GM18867 (cell line): ENCODE measurements around the gene DISP1.
"Not testable (repeated sequence)": the region's sequence is repeated elsewhere in the genome, so short reads cannot be mapped to it uniquely, and the experiment has no call there.

ENCODE experiments used
- ATAC-seq: cut with Tn5 transposase; IDR thresholded peaks from one replicate; pipeline ENCODE4 v1.9.1; 2021; ENCODE audit warnings: mild to moderate bottlenecking, moderate library complexity; ENCODE audit not compliant: unreplicated experiment

Gene DISP1

DNA sequence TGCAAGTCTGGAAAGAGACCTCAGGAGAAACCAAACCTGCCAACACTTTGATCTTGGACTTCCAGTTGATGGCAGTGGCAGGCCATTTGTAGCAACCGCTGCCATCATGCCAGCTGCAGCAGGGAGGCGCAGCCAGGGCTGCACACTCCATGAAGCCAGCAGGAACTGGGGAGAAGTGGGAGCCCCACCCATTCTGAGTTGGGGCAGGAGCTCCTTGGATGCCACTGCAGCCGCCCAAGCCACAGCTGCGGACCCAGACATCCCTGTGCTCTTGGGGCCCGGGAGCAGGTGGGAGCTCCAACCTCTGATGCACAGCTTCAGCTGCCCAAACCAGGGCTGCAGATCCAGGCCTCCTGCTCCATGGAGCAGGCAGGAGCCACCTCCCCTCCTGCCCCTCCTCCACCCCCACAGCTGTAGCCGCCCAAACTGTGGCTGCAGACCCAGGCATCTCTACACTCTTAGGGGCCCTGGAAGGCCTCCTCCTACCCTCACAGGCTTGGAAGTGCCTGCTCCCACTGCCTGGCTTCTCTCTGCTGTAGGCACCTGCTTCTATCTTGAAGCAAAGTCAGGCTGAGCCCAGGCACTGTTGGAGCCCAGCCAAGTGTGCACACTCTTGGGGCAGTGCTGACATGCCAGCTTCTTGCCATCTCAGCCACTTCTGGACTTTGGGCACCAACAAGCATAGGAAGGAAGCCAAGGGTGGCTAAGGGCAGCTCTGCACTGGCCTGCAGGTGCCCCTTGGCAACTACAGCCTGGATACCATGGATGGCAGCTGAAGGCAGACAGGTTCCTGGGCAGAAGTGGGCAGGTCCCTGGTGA, 20.0 kb upstream of the DISP1 start:
- ATAC-seq: no peak

DNA sequence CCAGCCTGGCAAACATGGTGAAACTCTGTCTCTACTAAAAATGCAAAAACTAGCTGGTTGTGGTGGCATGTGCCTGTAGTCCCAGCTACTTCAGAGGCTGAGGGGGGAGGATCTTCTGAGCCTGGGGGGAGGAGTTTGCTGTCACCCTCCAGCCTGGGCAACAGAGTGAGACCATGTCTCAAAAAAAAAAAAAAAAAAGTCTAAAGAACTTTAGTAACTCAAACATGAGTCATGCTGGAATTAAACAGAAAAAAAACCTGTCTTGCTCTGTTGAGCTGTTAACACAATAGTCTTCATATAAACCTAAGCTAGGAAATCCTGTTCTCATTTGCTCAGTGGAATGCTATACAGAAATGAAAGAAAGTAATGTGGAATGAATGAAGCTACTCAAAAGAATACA, 16.7 kb upstream of the DISP1 start:
- no peak for ATAC-seq

DNA sequence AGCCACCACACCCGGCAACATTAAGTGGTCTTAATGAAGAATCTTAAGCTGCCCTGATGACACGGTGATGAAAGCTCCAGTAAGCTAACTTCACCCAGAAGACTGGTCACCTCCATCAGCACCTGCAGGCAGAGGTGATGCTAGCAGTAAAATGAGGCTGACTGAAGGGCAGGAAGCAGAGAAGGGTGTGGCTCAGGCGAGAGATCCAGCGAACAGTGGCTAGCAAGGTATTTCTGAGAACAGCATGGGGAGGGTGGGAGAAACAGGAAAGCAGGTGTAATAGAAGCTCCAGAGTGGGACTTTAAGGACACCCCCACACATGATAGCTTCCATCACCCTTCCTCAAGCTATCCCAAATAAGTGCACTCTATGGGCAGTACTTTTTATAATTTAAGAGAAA, 15.9 kb upstream of the DISP1 start:
- ATAC-seq: no peak

DNA sequence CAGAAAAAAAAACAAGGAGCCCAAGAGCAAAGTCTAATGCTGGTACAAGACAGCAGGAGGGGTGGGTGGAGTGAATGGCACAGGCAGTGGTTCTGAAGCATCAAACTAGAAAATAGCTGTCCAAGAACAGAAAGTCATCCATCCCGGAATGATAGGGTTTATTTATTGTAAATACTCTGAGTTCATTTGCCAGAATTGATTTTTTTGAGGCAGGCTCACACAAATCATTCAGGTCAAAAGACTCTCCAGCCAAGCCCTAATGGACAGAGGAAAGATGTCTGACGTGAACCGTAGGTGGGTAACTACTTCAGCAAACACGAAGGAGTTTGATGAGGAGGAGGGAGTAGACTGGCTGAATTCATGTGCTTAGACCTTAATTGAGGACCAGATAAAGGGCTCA, 13.8 kb upstream of the DISP1 start:
- ATAC-seq: no peak

DNA sequence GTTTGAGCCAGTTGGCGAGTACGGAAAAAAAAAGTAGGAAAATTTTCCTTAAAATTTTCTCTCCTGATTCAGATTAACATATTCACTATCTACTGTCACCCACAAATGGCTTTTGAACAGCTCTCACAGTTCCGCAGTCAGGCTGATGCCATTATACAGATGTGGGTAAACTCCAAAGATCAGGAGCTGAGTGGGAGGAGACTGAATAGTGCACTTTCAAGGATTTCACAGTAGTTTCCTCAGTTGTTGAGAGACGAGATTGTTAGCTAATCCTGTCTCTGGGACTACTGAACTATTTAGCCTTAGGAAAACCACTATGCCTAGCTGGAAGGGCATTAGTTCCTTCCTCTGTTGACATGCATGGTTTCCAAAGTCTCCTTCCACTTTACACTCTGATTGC, 3.2 kb upstream of the DISP1 start:
- no peak for ATAC-seq

DNA sequence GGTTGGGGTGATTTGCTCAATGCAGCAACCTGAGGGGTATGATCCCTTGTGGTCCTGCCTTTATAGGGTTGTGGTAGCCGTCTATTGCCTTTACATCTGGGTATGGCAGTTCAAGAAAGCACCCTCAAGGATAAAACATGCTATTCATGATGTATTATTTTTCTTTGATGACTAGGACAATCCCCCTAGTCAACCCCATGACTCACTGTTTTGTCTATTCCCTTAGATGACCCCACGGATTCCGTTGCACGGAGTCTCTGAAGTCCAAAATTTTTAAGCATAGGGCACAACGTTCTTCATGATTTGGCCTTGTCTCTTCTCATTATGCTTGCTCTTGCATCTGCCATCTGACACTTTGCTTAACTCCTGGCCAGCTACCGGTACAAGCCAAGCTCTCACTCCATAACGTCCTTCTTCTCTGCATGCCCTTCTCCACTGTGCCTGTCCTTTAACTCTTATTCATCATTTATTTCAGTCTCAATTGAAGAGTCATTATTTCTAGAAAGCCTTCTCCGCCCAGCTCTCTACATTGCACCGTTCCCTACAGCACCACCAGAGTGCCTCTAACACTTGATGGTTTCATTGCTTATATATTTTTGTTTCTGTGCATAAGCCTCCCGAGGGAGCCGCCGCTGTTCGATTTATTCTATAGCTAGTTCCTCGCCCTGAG, 838 bp upstream of the DISP1 start:
- ATAC-seq: no peak

DNA sequence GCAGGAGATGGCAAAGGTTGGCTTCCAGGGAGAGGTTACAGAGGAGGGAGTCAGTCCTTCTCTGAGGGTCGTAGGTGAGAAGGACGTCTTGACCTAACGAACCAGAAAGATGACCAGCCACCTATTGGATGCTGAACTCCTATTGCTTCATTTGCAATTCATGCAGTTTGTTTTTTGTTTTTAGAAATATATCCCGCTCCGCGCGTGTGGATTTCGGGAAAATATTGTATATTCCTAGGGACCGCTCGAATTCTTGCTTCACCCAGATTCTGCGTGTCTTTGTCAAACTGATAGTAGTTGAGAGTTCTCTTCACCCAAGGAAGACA, 564 bp downstream of the DISP1 start:
- no peak for ATAC-seq

DNA sequence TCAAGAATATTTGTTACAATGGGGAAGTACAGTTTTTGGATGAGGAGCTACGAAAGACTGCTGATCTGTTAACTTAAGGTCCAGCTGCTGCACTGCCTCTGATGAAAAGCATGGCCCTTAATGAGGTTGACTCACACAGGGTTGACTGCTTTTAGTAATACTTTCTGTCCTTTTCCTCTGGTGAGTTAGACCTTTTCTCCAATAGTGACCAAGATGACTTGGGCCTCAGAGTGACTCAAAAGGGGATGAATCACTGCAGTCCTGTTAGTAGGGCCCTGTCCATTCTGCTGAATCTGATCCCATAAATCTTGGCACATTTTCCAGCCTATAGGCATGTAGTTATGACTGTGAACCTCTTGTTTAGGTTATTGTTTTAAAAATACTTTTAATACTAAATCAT, 2.7 kb downstream of the DISP1 start:
- no peak for ATAC-seq

DNA sequence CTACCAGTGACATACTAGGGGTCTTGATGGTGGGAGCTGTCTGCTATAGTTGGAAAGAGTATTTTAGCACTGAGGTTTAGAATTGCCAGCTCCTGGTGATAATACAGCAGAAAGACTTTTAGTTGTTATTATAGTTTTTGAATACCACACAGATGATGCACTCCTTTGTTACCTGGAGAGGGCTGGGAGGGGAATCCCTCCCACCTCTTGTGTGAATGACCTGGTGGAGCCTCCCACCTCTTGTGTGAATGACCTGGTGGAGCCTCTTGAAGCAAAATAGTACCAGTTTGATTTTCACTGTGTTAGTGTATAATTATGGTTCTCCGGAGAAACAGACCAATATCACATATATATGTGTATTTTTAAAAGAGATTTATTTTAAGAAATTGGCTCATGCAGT, 3.3 kb downstream of the DISP1 start:
- ATAC-seq: no peak

DNA sequence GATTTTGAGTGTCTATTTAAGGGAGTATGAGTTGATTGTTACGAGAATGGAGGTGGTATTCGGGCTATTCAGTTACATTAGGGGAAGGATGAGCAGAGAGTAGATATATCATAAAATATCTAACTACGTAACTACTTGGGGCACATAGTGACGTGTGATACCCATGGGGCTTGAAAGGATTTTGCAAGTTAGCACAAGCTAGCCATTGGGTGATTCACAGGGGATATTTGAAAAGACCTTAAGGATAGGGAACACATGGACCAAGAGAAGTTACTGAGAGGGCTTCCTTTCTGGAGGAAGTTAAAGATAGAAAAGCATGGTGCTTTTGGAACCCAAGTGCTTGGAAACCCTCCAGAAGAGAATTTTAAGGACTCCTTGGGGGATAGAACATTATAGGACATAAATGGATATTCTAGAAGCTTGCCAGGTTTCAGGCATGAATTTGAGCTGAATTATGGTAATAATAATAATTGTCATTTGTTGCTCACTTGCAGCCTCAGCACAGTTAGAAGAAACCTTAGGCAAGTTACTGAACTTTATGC, 5.4 kb downstream of the DISP1 start:
- ATAC-seq: no peak

DNA sequence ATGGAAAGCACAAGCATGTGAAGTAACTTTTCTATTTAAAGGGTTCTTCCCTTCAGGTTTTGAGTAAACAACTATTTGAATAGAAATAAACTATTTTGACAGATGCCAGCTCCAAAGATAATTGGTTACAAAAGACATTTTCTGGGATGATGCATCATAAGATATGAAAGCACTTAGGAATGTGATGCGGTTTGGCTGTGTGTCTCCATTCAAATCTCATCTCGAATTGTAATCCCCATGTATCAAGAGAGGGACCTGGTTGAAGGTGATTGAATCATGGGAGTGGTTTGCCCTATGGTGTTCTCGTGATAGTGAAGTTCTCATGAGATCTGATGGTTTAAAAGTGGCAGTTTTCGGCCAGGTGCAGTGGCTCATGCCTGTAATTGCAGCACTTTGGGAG, 6.4 kb downstream of the DISP1 start:
- ATAC-seq: no peak

DNA sequence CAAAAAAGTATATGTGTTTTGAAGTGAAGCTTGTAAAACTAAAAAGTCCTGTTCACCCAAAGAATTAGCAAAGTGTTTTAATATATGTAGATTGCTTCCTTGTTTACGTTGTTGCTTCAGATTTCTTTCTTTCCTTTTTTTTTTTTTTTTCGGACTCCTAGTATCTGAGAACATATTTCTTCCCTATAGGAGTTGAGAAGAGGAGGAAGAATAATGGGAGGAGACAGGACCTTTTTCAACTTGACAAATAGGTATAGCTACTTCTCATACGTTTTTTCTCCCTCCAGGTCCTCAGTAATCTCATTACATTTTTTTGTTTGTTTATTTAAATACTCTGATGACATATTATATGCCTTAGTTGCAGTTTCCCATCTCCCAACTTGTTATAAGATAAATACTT, 8.9 kb downstream of the DISP1 start:
- ATAC-seq: no peak

DNA sequence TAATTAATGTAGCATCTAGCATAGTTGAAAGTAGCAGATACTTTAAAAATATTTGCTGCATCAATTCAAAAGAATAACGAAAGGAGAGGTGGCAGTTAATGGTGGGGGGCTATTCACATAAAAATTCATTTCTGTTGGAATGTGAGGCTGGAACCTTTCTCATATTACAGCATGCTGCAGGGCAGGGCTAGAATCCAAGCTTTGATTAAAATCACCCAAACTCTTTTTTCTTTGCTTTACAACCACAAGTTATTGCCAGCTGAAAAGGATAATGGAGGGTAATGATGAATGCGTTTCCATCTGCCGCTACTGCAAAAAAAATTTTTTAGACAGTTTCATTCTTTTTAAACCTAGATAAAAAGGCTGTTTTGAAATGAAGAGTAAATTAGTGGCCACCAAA, 9.8 kb downstream of the DISP1 start:
- no peak for ATAC-seq

DNA sequence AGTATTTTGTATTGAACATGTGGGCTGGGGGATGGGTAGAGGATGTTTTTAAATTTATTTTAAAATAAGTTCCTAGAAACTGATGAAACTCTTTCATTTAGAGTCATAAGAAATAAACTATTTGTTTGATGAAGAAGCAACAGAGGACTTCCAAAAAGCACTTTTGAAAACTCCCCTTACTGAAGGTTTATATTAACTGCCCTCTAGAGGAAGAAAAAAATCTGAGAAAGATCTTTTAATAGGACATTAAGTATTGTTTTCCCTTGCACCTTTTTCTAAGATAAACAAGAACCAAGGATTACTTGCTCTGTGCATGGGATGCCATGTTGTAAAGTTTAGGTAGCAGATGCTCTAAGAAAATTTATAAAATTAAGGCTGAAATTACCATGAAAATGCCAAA, 14.1 kb downstream of the DISP1 start:
- ATAC-seq: no peak

DNA sequence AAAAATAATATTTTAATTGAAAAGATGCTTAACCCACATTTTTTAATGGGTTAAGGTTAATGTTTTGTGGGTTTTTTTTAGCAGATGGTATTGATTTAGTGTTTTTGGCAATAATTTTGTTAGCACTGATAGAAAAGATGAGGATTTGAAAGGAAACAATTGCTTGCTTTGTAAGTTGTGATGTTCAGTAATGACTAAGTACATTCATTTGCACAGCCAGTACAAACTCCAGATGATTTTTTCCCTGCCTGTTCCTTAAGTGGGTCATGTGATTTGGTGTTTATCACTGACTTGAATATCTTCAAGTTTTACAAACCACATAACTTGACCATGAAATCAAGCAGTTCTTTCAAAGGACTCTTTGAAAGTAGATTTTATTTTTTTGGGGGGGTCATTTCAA, 15.0 kb downstream of the DISP1 start:
- no peak for ATAC-seq

DNA sequence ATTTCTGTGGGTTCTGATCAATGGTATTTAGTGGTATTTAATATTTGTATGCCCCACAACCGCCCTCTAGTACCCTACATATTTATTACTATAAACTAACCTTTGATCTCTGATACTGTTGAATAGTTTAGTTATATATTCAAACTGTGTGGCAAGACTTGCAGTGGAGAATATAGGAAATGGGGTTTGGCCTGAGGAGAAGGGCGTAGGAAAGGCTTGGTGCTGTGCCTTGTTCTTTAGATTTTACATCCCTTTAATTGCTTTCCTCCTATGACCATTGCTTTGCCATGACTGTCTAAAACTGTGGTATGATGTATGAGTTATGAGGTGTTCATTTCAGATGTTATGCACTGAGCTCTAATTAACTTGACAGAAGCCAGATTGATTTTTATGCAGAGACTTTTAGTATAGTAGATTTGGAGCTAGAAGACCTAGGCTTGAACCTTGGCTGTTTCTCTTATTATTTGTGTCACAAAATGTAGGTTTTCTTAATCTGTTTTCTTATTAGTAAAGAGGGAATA, 18.6 kb downstream of the DISP1 start:
- ATAC-seq: no peak

DNA sequence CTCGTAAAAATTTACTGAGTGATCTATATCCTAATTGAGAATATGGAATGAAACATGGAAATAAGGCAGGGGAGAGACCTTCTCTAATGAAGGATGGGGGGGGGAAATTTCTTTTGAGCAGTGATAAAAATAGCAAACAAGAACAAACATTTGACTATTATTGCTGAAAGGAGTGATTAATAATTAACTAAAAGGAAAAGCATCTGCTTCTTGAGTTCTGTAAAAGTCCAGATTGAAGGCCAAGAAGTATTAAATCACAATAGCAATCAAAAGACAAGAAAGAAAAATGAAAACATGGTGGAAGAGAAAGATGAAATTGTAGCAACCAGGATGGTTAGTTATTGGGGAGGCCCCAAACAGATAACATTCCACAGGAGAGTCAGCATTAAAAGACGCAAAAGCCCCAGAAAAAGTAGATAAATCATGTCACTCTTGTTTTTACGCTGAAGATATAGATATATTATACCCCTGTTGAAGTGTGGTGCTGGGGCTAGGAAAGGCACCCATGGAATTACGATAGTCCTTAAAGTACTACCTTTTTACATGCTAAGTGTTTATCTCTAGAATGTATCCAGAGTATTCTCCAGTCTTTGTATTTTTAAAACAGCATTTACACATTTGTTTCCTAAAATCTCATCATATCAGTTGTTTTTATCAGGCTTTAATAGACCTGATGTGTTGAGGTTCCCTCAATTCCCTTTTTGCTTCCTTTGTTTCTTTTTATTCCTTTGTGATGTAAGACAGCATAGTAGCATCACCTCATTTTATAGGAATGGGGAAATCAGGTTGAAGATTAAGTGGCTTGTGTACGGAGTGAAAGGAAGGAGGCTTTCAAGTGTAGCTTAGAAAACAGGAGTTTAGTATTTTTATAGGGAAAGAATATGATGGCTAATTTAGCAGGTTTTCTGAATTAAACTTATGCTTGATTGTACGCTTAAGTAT, 28.9 kb downstream of the DISP1 start:
- no peak for ATAC-seq

DNA sequence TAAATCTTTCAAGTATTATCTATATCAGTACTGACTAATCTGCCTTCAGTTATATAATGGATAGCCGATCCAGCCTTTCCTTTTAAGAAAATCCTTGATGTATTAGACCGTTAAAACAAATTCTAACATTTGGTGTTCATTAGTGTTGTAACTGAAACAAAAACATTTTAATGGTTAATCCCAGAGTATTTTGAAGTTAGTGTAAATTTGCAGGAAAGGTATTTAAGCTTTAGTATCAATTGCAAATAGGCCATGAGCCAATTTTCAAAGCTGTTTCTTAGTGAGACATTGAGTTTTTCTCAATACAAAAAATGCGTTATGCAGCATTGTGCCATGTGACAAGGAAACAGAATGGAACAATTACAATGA, 29.6 kb downstream of the DISP1 start:
- no peak for ATAC-seq

DNA sequence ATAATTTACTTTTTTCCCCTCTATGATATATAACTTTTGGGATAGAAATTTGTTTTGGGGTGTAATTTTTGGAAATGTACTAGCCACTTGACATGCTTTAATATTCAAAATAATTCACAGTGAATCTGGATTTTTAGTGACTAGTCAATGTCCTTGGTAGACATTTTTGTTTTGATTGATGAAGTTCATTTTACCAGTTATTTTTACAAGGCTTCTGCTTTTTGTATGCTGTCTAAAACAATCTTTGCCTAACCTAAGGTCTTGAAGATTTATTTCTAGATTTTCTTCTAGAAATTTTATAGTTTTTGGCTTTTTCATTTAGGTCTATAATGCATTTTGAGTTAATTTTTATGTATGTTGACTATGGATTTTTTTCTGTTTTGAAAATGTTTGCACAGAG, 30.9 kb downstream of the DISP1 start:
- ATAC-seq: no peak

DNA sequence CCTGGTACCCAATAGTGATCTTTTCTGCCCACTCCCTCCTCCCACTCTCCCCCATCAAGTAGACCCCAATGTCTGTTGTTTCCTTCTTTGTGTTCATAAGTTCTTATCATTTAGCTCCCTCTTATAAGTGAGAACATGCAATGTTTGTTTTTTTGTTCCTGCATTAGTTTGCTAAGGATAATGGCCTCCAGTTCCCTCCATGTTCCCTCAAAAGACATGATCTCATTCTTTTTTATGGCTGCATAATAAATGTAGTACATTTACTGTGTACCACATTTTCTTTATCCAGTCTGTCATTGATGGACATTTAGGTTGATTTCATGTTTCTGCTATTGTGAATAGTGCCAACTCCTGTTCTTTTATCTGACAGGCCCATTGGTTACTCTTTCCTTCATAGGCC, 35.7 kb downstream of the DISP1 start:
- not testable (repeated sequence) for ATAC-seq

DNA sequence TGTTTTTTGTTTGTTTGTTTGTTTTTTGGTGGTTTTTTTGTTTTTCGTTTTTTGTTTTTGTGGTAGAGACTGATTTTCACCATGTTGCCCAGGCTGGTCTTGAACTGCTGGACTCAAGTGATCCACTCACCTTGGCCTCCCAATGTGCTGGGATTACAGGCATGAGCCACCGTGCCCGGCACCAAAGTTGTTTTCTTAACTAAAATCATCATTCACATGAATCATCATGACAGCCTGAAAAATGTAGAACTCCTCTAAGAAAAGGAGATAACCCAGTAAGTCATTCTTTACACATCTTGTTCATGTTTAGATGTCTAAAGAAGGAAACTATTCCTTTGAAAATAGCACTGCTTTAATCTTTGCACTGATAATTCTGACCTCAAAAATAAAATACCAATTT, 37.5 kb downstream of the DISP1 start:
- no peak for ATAC-seq
